ENCODE results near the gene NELL1.

GRCh38 chr11:20623252-20623651 is 46.1 kb upstream of the NELL1 start:
- TF ChIP-seq POLR2A (IDR thresholded peaks at IDR 0.05) (no peak), CTCF (IDR thresholded peaks at IDR 0.05) (no peak)

Measured in body of pancreas (tissue), 4 donors.